Stimulated activated CD4-positive, alpha-beta T cell treated with anti-CD3 and anti-CD28 coated beads, Interleukin-12 subunit alpha, Interleukin-12 subunit beta, amount 100 ng/mL, for 24 hours (primary cell): ENCODE results near the gene ARHGAP23.

Source experiments
- DNase-seq, 2 experiments: peaks; one replicate each; pipeline ENCODE4 v3.0.0-alpha.2; 2020; ENCODE audit warnings: low read depth in 2 of 2

Gene ARHGAP23

GRCh38 chr17:38443356-38444031, 15.2 kb downstream of the ARHGAP23 start:
- no peak for DNase-seq

- DNase-seq, result peak; percentile 23 to 52
Observed at GRCh38 chr17:38444151-38444550, 15.9 kb downstream of the ARHGAP23 start.

GRCh38 chr17:38447502-38448085, 19.3 kb downstream of the ARHGAP23 start:
- DNase-seq, result no peak

GRCh38 chr17:38448208-38448771, 20.0 kb downstream of the ARHGAP23 start:
- no peak for DNase-seq

GRCh38 chr17:38449364-38449763, 21.1 kb downstream of the ARHGAP23 start:
- no peak for DNase-seq

GRCh38 chr17:38450557-38451029, 22.3 kb downstream of the ARHGAP23 start:
- DNase-seq, result no peak

GRCh38 chr17:38451030-38451839, 23.0 kb downstream of the ARHGAP23 start:
- DNase-seq, result no peak

GRCh38 chr17:38451840-38452529, 23.7 kb downstream of the ARHGAP23 start:
- DNase-seq, result no peak

- DNase-seq, result no peak
Observed at GRCh38 chr17:38452719-38453118, 24.5 kb downstream of the ARHGAP23 start.

GRCh38 chr17:38453951-38454421, 25.7 kb downstream of the ARHGAP23 start:
- DNase-seq, result no peak

GRCh38 chr17:38454532-38454931, 26.3 kb downstream of the ARHGAP23 start:
- no peak for DNase-seq

- DNase-seq, result no peak
Observed at GRCh38 chr17:38455288-38455915, 27.1 kb downstream of the ARHGAP23 start.

- no peak for DNase-seq
Observed at GRCh38 chr17:38456031-38456815, 28.0 kb downstream of the ARHGAP23 start.

GRCh38 chr17:38457577-38458371, 29.5 kb downstream of the ARHGAP23 start:
- no peak for DNase-seq

- no peak for DNase-seq
Observed at GRCh38 chr17:38458521-38458920, 30.3 kb downstream of the ARHGAP23 start.

GRCh38 chr17:38459567-38459966, 31.3 kb downstream of the ARHGAP23 start:
- no peak for DNase-seq

GRCh38 chr17:38460082-38460715, 31.9 kb downstream of the ARHGAP23 start:
- no peak for DNase-seq

- DNase-seq, result no peak
Observed at GRCh38 chr17:38460716-38461630, 32.7 kb downstream of the ARHGAP23 start.
